ENCODE data around the gene PLPPR3.
"Not testable (repeated sequence)": the region's sequence is repeated elsewhere in the genome, so short reads cannot be mapped to it uniquely, and the experiment has no call there.

PLPPR3 gene

DNA sequence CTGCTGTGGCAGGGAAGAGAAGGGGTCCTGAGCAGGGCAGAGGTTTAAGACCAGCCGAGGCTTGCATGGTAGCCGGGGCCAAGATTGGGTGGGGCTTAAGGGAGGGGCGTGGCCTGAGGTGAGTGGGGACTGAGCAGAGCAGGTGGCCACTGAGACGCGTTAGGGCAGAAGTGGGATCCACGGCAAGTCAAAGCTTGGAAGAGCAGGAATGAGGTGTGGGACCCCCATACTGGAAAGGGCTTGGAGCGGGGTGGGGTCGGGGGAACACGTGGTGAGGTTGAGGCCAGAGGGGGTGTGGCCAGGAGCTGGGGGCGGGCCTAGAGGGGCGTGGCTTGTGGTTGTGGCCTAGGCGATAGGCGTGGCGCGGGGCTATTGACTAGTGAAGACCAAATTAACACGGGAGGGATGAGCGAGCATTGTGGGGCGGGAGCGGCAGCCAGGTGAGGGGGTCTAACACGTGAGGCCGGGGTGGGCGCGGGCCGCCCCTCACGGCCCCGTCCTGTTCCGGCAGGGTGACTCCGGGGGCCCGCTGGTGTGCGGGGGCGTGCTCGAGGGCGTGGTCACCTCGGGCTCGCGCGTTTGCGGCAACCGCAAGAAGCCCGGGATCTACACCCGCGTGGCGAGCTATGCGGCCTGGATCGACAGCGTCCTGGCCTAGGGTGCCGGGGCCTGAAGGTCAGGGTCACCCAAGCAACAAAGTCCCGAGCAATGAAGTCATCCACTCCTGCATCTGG, 41.0 kb upstream of the PLPPR3 start:
- peak overlapping the region; percentile 51 for H3K4me3 ChIP-seq (ENCODE audit: low read depth, low read length)
- no peak overlapping the region for H3K27ac ChIP-seq (ENCODE audit: low read depth, low read length)
- H3K36me3 ChIP-seq (ENCODE audit: control insufficient read depth, insufficient read depth, low read length), result peaks cover 3% of the 10 kb centered on the region; the same call in 1 of the 2 replicates
- H3K9ac ChIP-seq (ENCODE audit: low read length), result no peak overlapping the region
- H3K4me1 ChIP-seq (ENCODE audit: control insufficient read depth, insufficient read depth, low read length), result peaks cover 13% of the 10 kb centered on the region
- H3K9me3 ChIP-seq (ENCODE audit: control insufficient read depth, insufficient read depth, low read depth, low read length), result no peaks in the 10 kb centered on the region
- H3K27me3 ChIP-seq (ENCODE audit: control insufficient read depth, insufficient read depth, low read length), result peaks cover 27% of the 10 kb centered on the region

DNA sequence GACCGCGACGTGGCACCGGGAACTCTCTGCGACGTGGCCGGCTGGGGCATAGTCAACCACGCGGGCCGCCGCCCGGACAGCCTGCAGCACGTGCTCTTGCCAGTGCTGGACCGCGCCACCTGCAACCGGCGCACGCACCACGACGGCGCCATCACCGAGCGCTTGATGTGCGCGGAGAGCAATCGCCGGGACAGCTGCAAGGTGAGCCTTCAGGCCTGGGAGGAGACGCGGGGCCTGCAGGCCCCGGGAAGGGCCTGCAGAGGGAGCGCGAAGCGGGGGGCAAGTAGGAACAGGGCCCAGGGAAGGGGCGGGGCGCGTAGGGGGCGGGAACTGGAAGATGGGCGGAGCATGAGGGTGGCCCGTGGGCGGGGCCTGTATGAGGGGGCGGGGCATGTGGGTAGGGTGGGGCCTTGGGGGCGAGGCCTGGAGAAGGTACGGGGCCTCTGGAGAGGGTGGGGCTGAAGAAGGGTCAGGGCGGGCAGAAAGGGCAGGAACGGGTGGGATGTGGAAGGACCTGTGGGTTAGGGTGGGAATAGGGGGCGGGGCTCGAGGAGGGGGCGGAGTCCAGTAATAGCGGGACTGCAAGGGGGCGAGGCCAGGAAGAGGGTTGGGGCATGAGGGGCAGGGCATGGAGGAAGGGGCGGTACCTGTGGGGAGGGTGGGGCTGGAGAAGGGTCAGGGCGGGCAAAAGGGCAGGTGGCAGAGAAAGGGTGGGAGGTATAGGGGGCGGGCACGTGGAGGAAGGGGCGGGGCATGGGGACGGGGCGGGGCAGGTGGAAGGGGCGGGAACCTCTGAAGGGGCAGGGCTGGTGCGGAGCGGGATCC, 40.2 kb upstream of the PLPPR3 start:
- peak overlapping the region; percentile 51 for H3K4me3 ChIP-seq (ENCODE audit: low read depth, low read length)

DNA sequence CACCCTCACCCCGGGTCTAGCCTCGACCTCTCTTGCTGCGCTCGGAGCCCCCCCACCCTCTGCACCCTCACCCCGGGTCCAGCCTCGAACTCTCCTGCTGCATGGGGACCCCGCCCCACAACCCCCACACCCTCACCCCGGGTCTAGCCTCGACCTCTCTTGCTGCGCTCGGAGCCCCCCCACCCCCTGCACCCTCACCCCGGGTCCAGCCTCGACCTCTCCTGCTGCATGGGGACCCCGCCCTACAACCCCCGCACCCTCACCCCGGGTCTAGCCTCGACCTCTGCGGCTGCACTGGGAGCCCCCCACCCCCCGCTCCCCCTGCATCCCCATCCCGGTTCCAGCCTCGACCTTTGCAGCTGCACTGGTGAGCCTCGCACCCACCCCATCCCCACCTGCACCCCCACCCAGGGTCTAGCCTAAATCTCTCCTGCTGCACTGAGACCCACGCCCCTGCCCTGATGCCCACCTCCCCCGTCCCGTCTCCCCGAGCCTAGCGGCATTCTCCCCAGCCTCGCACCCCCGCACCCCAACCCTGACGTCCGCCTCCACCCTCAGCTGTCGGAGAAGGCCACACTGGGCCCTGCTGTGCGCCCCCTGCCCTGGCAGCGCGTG, 39.5 kb upstream of the PLPPR3 start:
- Histone ChIP-seq H3K4me1 (ENCODE audit: control insufficient read depth, insufficient read depth, low read length) (peaks cover 3% of the 10 kb centered on the region; the same call in 1 of the 2 replicates), H3K27ac (ENCODE audit: low read depth, low read length) (no peak overlapping the region), H3K9ac (ENCODE audit: low read length) (no peak overlapping the region), H3K9me3 (ENCODE audit: control insufficient read depth, insufficient read depth, low read depth, low read length) (no peaks in the 10 kb centered on the region), H3K4me3 (ENCODE audit: low read depth, low read length) (peak overlapping the region; percentile 47), H3K36me3 (ENCODE audit: control insufficient read depth, insufficient read depth, low read length) (no peaks in the 10 kb centered on the region), H3K27me3 (ENCODE audit: control insufficient read depth, insufficient read depth, low read length) (peaks cover 27% of the 10 kb centered on the region)

More for the DNA sequence above, 40.2 kb upstream of the PLPPR3 start:
- Histone ChIP-seq H3K27ac (ENCODE audit: low read depth, low read length) (no peak overlapping the region), H3K36me3 (ENCODE audit: control insufficient read depth, insufficient read depth, low read length) (no peaks in the 10 kb centered on the region), H3K4me1 (ENCODE audit: control insufficient read depth, insufficient read depth, low read length) (peaks cover 5% of the 10 kb centered on the region; the same call in 1 of the 2 replicates), H3K9ac (ENCODE audit: low read length) (no peak overlapping the region), H3K9me3 (ENCODE audit: control insufficient read depth, insufficient read depth, low read depth, low read length) (no peaks in the 10 kb centered on the region), H3K27me3 (ENCODE audit: control insufficient read depth, insufficient read depth, low read length) (peaks cover 27% of the 10 kb centered on the region)

DNA sequence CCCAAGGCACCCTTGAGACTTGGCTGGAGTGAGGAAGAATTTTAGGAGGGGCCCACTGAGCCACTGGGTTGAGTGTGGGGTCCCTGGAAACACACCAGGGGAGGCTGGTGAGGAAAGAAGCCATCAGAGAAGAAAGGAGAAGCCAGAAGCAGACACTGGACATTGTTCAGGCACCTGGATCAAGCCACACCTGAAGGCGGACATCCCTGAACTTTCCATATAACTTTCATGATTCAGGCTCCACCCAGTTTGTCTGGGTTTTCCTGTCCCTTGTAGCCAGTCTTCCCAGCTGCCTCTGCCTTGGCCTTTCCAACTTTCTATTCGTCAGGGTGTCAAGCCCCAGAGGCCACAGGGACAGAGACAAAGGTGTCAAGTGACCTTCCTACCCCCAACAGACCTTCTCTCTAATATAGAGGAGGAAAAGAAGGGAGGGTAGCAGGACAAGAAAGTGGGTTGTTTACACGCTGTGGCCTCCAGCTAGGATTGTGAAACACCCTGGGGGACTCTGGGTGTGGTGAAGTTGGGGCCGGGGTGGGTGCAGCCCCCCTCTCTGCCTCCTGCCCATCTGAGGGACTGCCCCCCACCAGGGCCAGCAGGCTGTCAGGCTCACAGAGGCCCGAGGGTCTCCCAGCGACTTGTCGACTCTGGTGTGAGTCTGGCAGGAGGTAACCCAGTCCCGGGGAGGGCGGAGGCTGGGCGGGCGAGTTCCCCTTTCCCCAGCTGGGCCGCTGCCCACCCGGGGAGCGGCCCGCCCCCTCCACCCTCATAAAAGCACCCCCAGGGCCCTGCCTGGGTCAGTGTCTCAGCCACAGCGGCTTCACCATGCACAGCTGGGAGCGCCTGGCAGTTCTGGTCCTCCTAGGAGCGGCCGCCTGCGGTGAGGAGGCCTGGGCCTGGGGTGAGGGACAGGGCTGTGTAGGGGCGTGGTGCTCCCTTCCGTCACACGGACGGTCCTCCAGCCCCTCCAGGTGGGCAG, 37.4 kb upstream of the PLPPR3 start, which contains the start of gene CFD:
Gene CFD (plus strand): TSS at position 797 of the 976 bp plus-strand sequence. CDS start 26 bp downstream, at position 823.
- H3K27ac ChIP-seq (ENCODE audit: low read depth, low read length), result no peak within 1 kb of the TSS

DNA sequence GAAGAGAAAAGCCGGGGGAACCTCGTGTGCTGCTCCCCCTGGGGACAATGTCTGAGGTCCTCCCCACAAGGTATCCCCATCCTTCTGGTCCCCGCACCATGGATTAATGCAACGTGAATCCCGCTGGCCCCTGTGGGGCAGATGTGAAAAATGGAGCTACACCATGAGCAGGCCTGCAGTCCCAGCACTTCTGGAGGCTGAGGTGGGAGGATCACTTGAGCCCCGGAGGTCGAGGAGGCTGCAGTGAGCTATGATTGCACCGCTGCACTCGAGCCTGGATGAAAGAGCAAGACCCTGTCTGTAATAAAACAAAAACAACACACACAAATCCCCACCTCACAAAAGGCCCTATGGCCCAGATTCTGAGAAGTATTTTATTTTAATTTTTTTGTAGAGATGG, 36.5 kb upstream of the PLPPR3 start:
- H3K27me3 ChIP-seq (ENCODE audit: control insufficient read depth, insufficient read depth, low read length), result peaks cover 27% of the 10 kb centered on the region
- H3K27ac ChIP-seq (ENCODE audit: low read depth, low read length), result no peak overlapping the region
- no peak overlapping the region for H3K4me3 ChIP-seq (ENCODE audit: low read depth, low read length)
- H3K36me3 ChIP-seq (ENCODE audit: control insufficient read depth, insufficient read depth, low read length), result no peaks in the 10 kb centered on the region
- H3K9me3 ChIP-seq (ENCODE audit: control insufficient read depth, insufficient read depth, low read depth, low read length), result no peaks in the 10 kb centered on the region
- peaks cover 3% of the 10 kb centered on the region; the same call in 1 of the 2 replicates for H3K4me1 ChIP-seq (ENCODE audit: control insufficient read depth, insufficient read depth, low read length)
- no peak overlapping the region for H3K9ac ChIP-seq (ENCODE audit: low read length)

More for the DNA sequence above, 37.4 kb upstream of the PLPPR3 start, which contains the start of gene CFD:
- H3K9me3 ChIP-seq (ENCODE audit: control insufficient read depth, insufficient read depth, low read depth, low read length), result no peaks in the 10 kb centered on the region
- H3K4me1 ChIP-seq (ENCODE audit: control insufficient read depth, insufficient read depth, low read length), result peaks cover 3% of the 10 kb centered on the region; the same call in 1 of the 2 replicates
- peak within 1 kb of the TSS; percentile 62 for H3K9ac ChIP-seq (ENCODE audit: low read length)
- H3K27me3 ChIP-seq (ENCODE audit: control insufficient read depth, insufficient read depth, low read length), result peaks cover 27% of the 10 kb centered on the region
- no peaks in the 10 kb centered on the region for H3K36me3 ChIP-seq (ENCODE audit: control insufficient read depth, insufficient read depth, low read length)
- peak within 1 kb of the TSS; percentile 65 for H3K4me3 ChIP-seq (ENCODE audit: low read depth, low read length)

DNA sequence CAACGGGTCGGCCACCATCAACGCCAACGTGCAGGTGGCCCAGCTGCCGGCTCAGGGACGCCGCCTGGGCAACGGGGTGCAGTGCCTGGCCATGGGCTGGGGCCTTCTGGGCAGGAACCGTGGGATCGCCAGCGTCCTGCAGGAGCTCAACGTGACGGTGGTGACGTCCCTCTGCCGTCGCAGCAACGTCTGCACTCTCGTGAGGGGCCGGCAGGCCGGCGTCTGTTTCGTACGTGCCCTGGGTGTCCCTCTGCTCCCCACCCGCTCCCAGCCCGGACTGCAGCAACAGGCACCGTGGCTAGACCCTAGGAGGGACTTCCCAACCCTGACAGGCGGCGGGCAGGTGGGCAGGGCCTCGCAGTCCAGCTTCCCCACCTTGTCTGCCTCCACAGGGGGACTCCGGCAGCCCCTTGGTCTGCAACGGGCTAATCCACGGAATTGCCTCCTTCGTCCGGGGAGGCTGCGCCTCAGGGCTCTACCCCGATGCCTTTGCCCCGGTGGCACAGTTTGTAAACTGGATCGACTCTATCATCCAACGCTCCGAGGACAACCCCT, 33.9 kb upstream of the PLPPR3 start:
- H3K9ac ChIP-seq (ENCODE audit: low read length), result no peak overlapping the region
- no peaks in the 10 kb centered on the region for H3K9me3 ChIP-seq (ENCODE audit: control insufficient read depth, insufficient read depth, low read depth, low read length)
- H3K27me3 ChIP-seq (ENCODE audit: control insufficient read depth, insufficient read depth, low read length), result peaks cover 17% of the 10 kb centered on the region
- H3K4me3 ChIP-seq (ENCODE audit: low read depth, low read length), result no peak overlapping the region
- no peak overlapping the region for H3K27ac ChIP-seq (ENCODE audit: low read depth, low read length)
- H3K36me3 ChIP-seq (ENCODE audit: control insufficient read depth, insufficient read depth, low read length), result no peaks in the 10 kb centered on the region
- H3K4me1 ChIP-seq (ENCODE audit: control insufficient read depth, insufficient read depth, low read length), result peaks cover 3% of the 10 kb centered on the region; the same call in 1 of the 2 replicates

DNA sequence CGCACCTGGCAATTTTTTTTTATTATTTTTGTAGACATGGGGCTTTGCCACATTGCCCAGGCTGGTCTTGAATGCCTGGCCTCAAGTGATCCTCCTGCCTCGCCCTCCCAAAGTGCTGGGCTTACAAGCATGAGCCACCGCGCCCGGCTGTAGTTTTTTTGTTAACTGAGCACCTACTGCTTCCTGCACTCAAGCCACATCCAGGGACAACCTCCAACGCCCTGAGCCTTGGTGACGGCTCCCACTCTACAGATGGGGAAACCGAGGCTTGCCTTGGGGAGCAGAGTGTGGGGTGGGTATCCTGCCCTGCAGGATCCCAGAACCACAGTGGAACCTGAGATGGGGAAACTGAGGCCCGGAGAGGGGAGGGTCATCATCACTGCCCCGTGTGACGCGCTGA, 33.4 kb upstream of the PLPPR3 start:
- H3K36me3 ChIP-seq (ENCODE audit: control insufficient read depth, insufficient read depth, low read length), result no peaks in the 10 kb centered on the region
- peaks cover 12% of the 10 kb centered on the region for H3K27me3 ChIP-seq (ENCODE audit: control insufficient read depth, insufficient read depth, low read length)
- no peak overlapping the region for H3K4me3 ChIP-seq (ENCODE audit: low read depth, low read length)
- no peak overlapping the region for H3K27ac ChIP-seq (ENCODE audit: low read depth, low read length)
- peaks cover 4% of the 10 kb centered on the region; the same call in 1 of the 2 replicates for H3K4me1 ChIP-seq (ENCODE audit: control insufficient read depth, insufficient read depth, low read length)
- H3K9me3 ChIP-seq (ENCODE audit: control insufficient read depth, insufficient read depth, low read depth, low read length), result no peaks in the 10 kb centered on the region
- H3K9ac ChIP-seq (ENCODE audit: low read length), result no peak overlapping the region

DNA sequence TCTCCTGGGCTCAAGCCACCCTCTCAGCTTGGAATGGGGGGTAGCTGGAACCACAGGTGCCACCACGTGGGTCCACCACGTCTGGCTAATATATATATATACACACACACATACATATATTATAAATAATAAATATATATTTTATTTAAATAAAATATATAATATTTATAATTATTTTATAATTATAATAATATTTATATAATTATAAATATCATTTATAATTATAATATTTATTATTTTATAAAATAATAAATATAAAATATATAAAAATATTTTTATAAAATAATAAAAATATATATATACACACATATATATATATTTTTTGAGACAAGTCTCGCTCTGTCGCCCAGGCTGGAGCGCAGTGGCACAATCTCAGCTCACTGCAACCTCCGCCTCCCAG, 32.8 kb upstream of the PLPPR3 start:
- Histone ChIP-seq H3K9me3 (ENCODE audit: control insufficient read depth, insufficient read depth, low read depth, low read length) (no peaks in the 10 kb centered on the region), H3K27ac (ENCODE audit: low read depth, low read length) (no peak overlapping the region), H3K36me3 (ENCODE audit: control insufficient read depth, insufficient read depth, low read length) (no peaks in the 10 kb centered on the region), H3K4me3 (ENCODE audit: low read depth, low read length) (no peak overlapping the region), H3K4me1 (ENCODE audit: control insufficient read depth, insufficient read depth, low read length) (peaks cover 4% of the 10 kb centered on the region; the same call in 1 of the 2 replicates), H3K9ac (ENCODE audit: low read length) (no peak overlapping the region), H3K27me3 (ENCODE audit: control insufficient read depth, insufficient read depth, low read length) (peaks cover 6% of the 10 kb centered on the region)

DNA sequence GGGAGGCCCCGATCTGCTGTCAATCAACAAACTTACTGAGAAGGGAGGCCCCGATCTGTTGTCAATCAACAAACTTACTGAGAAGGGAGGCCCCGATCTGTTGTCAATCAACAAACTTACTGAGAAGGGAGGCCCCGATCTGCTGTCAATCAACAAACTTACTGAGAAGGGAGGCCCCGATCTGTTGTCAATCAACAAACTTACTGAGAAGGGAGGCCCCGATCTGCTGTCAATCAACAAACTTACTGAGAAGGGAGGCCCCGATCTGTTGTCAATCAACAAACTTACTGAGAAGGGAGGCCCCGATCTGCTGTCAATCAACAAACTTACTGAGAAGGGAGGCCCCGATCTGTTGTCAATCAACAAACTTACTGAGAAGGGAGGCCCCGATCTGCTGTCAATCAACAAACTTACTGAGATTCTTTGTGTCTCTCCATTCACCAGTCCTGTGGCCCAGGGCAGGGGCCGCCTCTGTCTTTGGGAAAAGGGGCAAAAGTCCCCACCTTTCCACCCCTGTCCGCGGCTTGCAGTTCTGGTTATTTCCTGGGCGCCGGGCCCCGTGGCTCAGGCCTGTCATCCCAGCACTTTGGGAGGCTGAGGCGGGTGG, 32.0 kb upstream of the PLPPR3 start:
- H3K9me3 ChIP-seq (ENCODE audit: control insufficient read depth, insufficient read depth, low read depth, low read length); H3K27me3 ChIP-seq (ENCODE audit: control insufficient read depth, insufficient read depth, low read length); H3K36me3 ChIP-seq (ENCODE audit: control insufficient read depth, insufficient read depth, low read length); H3K9ac ChIP-seq (ENCODE audit: low read length); H3K4me3 ChIP-seq (ENCODE audit: low read depth, low read length); H3K4me1 ChIP-seq (ENCODE audit: control insufficient read depth, insufficient read depth, low read length); H3K27ac ChIP-seq (ENCODE audit: low read depth, low read length): not testable (repeated sequence)
